Effector CD8-positive, alpha-beta T cell (primary cell): Measurements from ENCODE around the gene MTRF1.
"Not testable (repeated sequence)": the region's sequence is repeated elsewhere in the genome, so short reads cannot be mapped to it uniquely, and the experiment has no call there.

Experiments
- DNase-seq: peaks from one replicate; lab custom pipeline; 2025; lab: John Stamatoyannopoulos, UW

MTRF1 gene

DNA sequence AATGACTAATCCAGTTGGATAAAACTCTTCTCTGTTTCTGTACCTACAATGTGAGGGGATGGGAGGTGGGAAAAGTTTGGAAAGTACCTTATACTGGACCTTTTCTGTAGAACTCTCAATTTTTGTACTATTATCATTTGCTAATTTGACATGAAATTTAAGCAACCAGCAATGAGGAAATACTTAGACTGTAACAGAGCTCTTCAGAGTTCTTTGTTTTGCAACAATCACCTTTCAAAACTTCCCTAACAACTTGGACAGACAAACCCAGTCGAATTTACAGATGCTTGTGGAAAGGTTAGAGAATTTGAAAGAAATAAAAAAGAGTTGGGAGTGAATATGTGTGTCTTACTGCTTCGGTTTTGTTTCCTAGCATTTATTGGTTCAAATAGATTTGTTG is 85.8 kb downstream of the MTRF1 start:
- DNase-seq: no peak

DNA sequence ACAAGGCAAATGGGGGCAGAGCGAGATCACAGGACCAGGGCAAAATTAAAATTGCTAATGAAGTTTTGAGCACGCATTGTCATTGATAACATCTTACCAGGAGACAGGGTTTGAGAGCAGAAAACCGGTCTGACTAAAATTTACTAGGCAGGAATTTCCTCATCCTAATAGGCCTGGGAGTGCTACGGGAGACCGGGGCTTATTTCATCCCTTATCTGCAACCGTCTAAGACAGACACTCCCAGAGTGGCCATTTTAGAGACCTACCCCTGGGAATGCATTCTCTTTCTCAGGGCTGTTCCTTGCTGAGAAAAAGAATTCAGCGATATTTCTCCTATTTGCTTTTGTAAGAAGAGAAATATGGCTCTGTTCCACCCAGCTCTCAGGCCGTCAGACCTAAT is 87.8 kb downstream of the MTRF1 start:
- not testable (repeated sequence) for DNase-seq
